Thyroid gland (tissue), 4 donors: ENCODE measurements around the gene SLC25A26. TPM values are rescaled to one million over a fixed set of nuclear protein-coding genes. Genes with fewer than 3 reads are reported as not detected.

Experiments used
- DNase-seq, 2 donors: peaks; one replicate each; pipeline ENCODE4 v3.0.0-alpha.2; 2019
- H3K27ac ChIP-seq, 3 donors: fragments of 200-600 bp; sonication (generic); 1 replicate in 2 of 3; 2 replicates in 1 of 3; pipeline ENCODE4 v1.5.1; 2016 to 2019; ENCODE audit warnings: mild to moderate bottlenecking in 1 of 3, moderate library complexity in 1 of 3
- H3K27me3 ChIP-seq: fragments of 200-600 bp; sonication (generic); one replicate; pipeline ENCODE4 v1.5.1; 2019
- H3K36me3 ChIP-seq, 2 donors: fragments of 200-600 bp; sonication (generic); one replicate each; pipeline ENCODE4 v1.5.1; 2016 to 2019
- H3K4me1 ChIP-seq, 2 donors: fragments of 200-600 bp; sonication (generic); one replicate each; pipeline ENCODE4 v1.5.1; 2017 to 2019
- H3K4me3 ChIP-seq, 3 donors: fragments of 200-600 bp; sonication (generic); replicated peaks in 1 of 3; 1 replicate in 2 of 3; 2 replicates in 1 of 3; pipeline ENCODE4 v1.5.1; 2016; ENCODE audit warnings: mild to moderate bottlenecking in 1 of 3
- H3K9me3 ChIP-seq: fragments of 200-600 bp; sonication (generic); one replicate; pipeline ENCODE4 v1.5.1; 2017
- CTCF ChIP-seq, 6 experiments: fragments of 200-600 bp in 3 of 6; fragments of 450-650 bp in 3 of 6; sonication (generic) in 3 of 6; IDR thresholded peaks; one replicate each; pipeline ENCODE4 v1.5.1; 2016 to 2019; ENCODE audit warnings: antibody characterized with exemption in 6 of 6, mild to moderate bottlenecking in 2 of 6, inconsistent platforms in 1 of 6, moderate library complexity in 1 of 6
- POLR2A ChIP-seq, 2 donors: fragments of 450-650 bp; IDR thresholded peaks; one replicate each; pipeline ENCODE4 v1.6.1; 2017; ENCODE audit warnings: antibody characterized with exemption in 2 of 2, mild to moderate bottlenecking in 2 of 2, moderate library complexity in 1 of 2
- WGBS, 2 donors: methylation state at CpG; one replicate each; pipeline ENCODE4 v1.1.5; 2017; 5-methylcytosine and 5-hydroxymethylcytosine counted together
- intact Hi-C: fragments of 100-400 bp; cut with DNase I; formaldehyde crosslinking; loops from one replicate; pipeline ENCODE4 v1.15.1; 2023
- total RNA-seq, 4 donors: library from RNA; depleted of rRNA; stranded (reverse); fragments of >200 nt; gene quantifications; one replicate each; pipeline ENCODE4 v1.2.3, GENCODE V29; 2016

The SLC25A26 gene
- total RNA-seq, 4 donors from 2014 or later: 30.9 to 34.7 (median 32.4) TPM

GRCh38 chr3:66394019-66394752 is 173.4 kb downstream of the SLC25A26 start:
- intact Hi-C loops: no loop called here
- H3K36me3 ChIP-seq: peaks cover 8 to 21% of the 10 kb centered on the region in 2 donors
- no peaks in the 10 kb centered on the region for H3K9me3 ChIP-seq
- no peak for DNase-seq
- no peak overlapping the region for H3K4me3 ChIP-seq
- no peaks in the 10 kb centered on the region for H3K27me3 ChIP-seq
- H3K4me1 ChIP-seq: peaks cover 4 to 15% of the 10 kb centered on the region in 2 donors
- peak overlapping the region in 1 of 3 donors; percentile 20 for H3K27ac ChIP-seq
- WGBS, 2 donors: 77 to 79% methylated on average over 10 to 12 of the region's 12 CpGs
- TF ChIP-seq CTCF (IDR thresholded peaks at IDR 0.05): no peak
- TF ChIP-seq POLR2A (IDR thresholded peaks at IDR 0.05): no peak

GRCh38 chr3:66394753-66395249 is 174.0 kb downstream of the SLC25A26 start:
- 73 to 87% methylated on average over 8 of the region's 8 CpGs for WGBS, 2 donors
- H3K27ac ChIP-seq: peak overlapping the region in 1 of 3 donors; percentile 20
- TF ChIP-seq CTCF (IDR thresholded peaks at IDR 0.05): no peak
- no peak for TF ChIP-seq POLR2A (IDR thresholded peaks at IDR 0.05)
- no peaks in the 10 kb centered on the region for H3K9me3 ChIP-seq
- H3K36me3 ChIP-seq: peaks cover 8 to 21% of the 10 kb centered on the region in 2 donors
- no peaks in the 10 kb centered on the region for H3K27me3 ChIP-seq
- H3K4me3 ChIP-seq: no peak overlapping the region
- intact Hi-C loops: no loop called here
- peaks cover 4 to 15% of the 10 kb centered on the region in 2 donors for H3K4me1 ChIP-seq
- no peak for DNase-seq

- WGBS, 2 donors: 74 to 81% methylated on average over 10 of the region's 10 CpGs
- Histone ChIP-seq H3K9me3 (no peaks in the 10 kb centered on the region), H3K4me1 (peaks cover 4 to 16% of the 10 kb centered on the region in 2 donors), H3K36me3 (peaks cover 8 to 21% of the 10 kb centered on the region in 2 donors), H3K27me3 (no peaks in the 10 kb centered on the region), H3K4me3 (no peak overlapping the region), H3K27ac (no peak overlapping the region)
- TF ChIP-seq CTCF (IDR thresholded peaks at IDR 0.05): no peak
- TF ChIP-seq POLR2A (IDR thresholded peaks at IDR 0.05): no peak
- DNase-seq: no peak
- intact Hi-C loops: no loop called here
Observed at GRCh38 chr3:66395635-66396034, 174.8 kb downstream of the SLC25A26 start.

GRCh38 chr3:66396161-66396760 is 175.5 kb downstream of the SLC25A26 start:
- peaks cover 8 to 21% of the 10 kb centered on the region in 2 donors for H3K36me3 ChIP-seq
- intact Hi-C loops: no loop called here
- no peak overlapping the region for H3K4me3 ChIP-seq
- no peaks in the 10 kb centered on the region for H3K27me3 ChIP-seq
- TF ChIP-seq POLR2A (IDR thresholded peaks at IDR 0.05): no peak
- TF ChIP-seq CTCF (IDR thresholded peaks at IDR 0.05): no peak
- no peak overlapping the region for H3K27ac ChIP-seq
- peaks cover 6 to 22% of the 10 kb centered on the region in 2 donors for H3K4me1 ChIP-seq
- WGBS, 2 donors: 95 to 96% methylated on average over 13 of the region's 13 CpGs
- no peak for DNase-seq
- no peaks in the 10 kb centered on the region for H3K9me3 ChIP-seq

GRCh38 chr3:66396888-66397287 is 176.1 kb downstream of the SLC25A26 start:
- DNase-seq: no peak
- intact Hi-C loops: no loop called here
- Histone ChIP-seq H3K4me3 (no peak overlapping the region), H3K9me3 (no peaks in the 10 kb centered on the region), H3K4me1 (peaks cover 12 to 28% of the 10 kb centered on the region in 2 donors), H3K27ac (no peak overlapping the region), H3K36me3 (peaks cover 8 to 21% of the 10 kb centered on the region in 2 donors), H3K27me3 (no peaks in the 10 kb centered on the region)
- TF ChIP-seq POLR2A (IDR thresholded peaks at IDR 0.05) (no peak), CTCF (IDR thresholded peaks at IDR 0.05) (no peak)
- 98 to 99% methylated on average over 9 of the region's 9 CpGs for WGBS, 2 donors
